B cell (primary cell): Measurements from ENCODE around the gene PGM5. TPM values are rescaled to one million over a fixed set of nuclear protein-coding genes. Genes with fewer than 3 reads are reported as not detected.

ENCODE experiments used
- ATAC-seq: fragments of 200-7000 bp; cut with Tn5 transposase; one replicate; pipeline ENCODE4 v1.10.0; 2021; ENCODE audit warnings: low read depth, mild to moderate bottlenecking, moderate number of reproducible peaks, moderate library complexity
- CTCF ChIA-PET: fragments of 350-600 bp; sonication (Branson Sonifier 250); formaldehyde crosslinking; loops from one replicate; lab custom pipeline; 2021; ENCODE audit warnings: antibody characterized with exemption, inconsistent platforms; lab: Charles Lee
- POLR2A ChIA-PET: fragments of 350-600 bp; sonication (Branson Sonifier 250); formaldehyde crosslinking; loops from one replicate; lab custom pipeline; 2021; ENCODE audit warnings: antibody characterized with exemption; lab: Charles Lee
- DNase-seq: peaks from one replicate; pipeline ENCODE4 v3.0.0; 2013
- H2AFZ ChIP-seq: 2 replicates; pipeline ENCODE4 v1.6.1; 2012; ENCODE audit warnings: mild to moderate bottlenecking, low read depth, low read length; ENCODE audit not compliant: insufficient read depth, poor library complexity, severe bottlenecking
- H3K27ac ChIP-seq, 2 donors: 1 replicate in 1 of 2; 2 replicates in 1 of 2; pipeline ENCODE4 v1.5.1; 2012 to 2013; ENCODE audit warnings: low read length in 2 of 2, mild to moderate bottlenecking in 2 of 2, moderate library complexity in 1 of 2
- H3K27me3 ChIP-seq, 4 experiments: fragments of 200-600 bp in 1 of 4; sonication (generic) in 1 of 4; replicated peaks in 1 of 4; 1 replicate in 2 of 4; 2 replicates in 2 of 4; pipeline versions ENCODE4 v1.6.1 to v1.7.0; 2013 to 2016; ENCODE audit warnings: low read length in 3 of 4, mild to moderate bottlenecking in 2 of 4, mixed read lengths in 1 of 4, moderate library complexity in 1 of 4; ENCODE audit not compliant: insufficient read depth in 4 of 4, control insufficient read depth in 3 of 4; ENCODE audit errors: control extremely low read depth in 1 of 4
- H3K36me3 ChIP-seq, 2 experiments: replicated peaks in 1 of 2; 1 replicate in 1 of 2; 2 replicates in 1 of 2; pipeline versions ENCODE4 v1.6.1 to v1.7.1; 2013; ENCODE audit warnings: low read length in 1 of 2; ENCODE audit not compliant: insufficient read depth in 2 of 2, control insufficient read depth in 1 of 2; ENCODE audit errors: control extremely low read depth in 1 of 2, extremely low read depth in 1 of 2
- H3K4me1 ChIP-seq, 2 donors: fragments of 200-600 bp in 1 of 2; sonication (generic) in 1 of 2; 1 replicate in 1 of 2; 2 replicates in 1 of 2; pipeline versions ENCODE4 v1.5.1 to v1.6.1; 2013 to 2017; ENCODE audit warnings: low read length in 2 of 2; ENCODE audit not compliant: control insufficient read depth in 2 of 2, insufficient read depth in 2 of 2
- H3K4me2 ChIP-seq: replicated peaks from 2 replicates; pipeline ENCODE3; 2012; ENCODE audit warnings: mild to moderate bottlenecking, low read depth, low read length; ENCODE audit not compliant: poor library complexity, severe bottlenecking
- H3K4me3 ChIP-seq, 5 experiments: fragments of 200-600 bp in 1 of 5; sonication (generic) in 1 of 5; 1 replicate in 3 of 5; 2 replicates in 2 of 5; pipeline versions ENCODE4 v1.5.1 to v1.7.0; 2011 to 2016; ENCODE audit warnings: low read length in 4 of 5, mild to moderate bottlenecking in 4 of 5, low read depth in 2 of 5, control low read depth in 1 of 5, moderate library complexity in 1 of 5; ENCODE audit not compliant: insufficient read depth in 1 of 5; ENCODE audit errors: control extremely low read depth in 1 of 5, extremely low read depth in 1 of 5
- H3K79me2 ChIP-seq: fragments of 200-600 bp; sonication (generic); one replicate; pipeline ENCODE4 v1.6.0; 2016; ENCODE audit warnings: low read length; ENCODE audit not compliant: control insufficient read depth, insufficient read depth
- H3K9ac ChIP-seq: fragments of 200-600 bp; sonication (generic); 2 replicates; pipeline ENCODE4 v1.6.1; 2017; ENCODE audit warnings: mild to moderate bottlenecking, low read length, moderate library complexity
- H3K9me3 ChIP-seq, 3 donors: one replicate each; pipeline versions ENCODE4 v1.6.1 to v1.7.1; 2013; ENCODE audit warnings: low read length in 2 of 3; ENCODE audit not compliant: control insufficient read depth in 2 of 3, insufficient read depth in 1 of 3; ENCODE audit errors: control extremely low read depth in 1 of 3
- H4K20me1 ChIP-seq: 2 replicates; pipeline ENCODE4 v1.6.0; 2012; ENCODE audit warnings: mild to moderate bottlenecking, low read length; ENCODE audit not compliant: insufficient read depth, control insufficient read depth, poor library complexity, severe bottlenecking
- H3K27ac Mint-ChIP-seq: one replicate; pipeline ENCODE4 v1.8.0; 2021; ENCODE audit warnings: mixed read lengths
- H3K27me3 Mint-ChIP-seq: one replicate; pipeline ENCODE4 v1.8.0; 2021; ENCODE audit warnings: mixed read lengths
- H3K4me1 Mint-ChIP-seq: one replicate; pipeline ENCODE4 v1.8.0; 2021; ENCODE audit warnings: mixed read lengths
- H3K4me3 Mint-ChIP-seq: one replicate; pipeline ENCODE4 v1.8.0; 2021; ENCODE audit warnings: mixed read lengths
- H3K9me3 Mint-ChIP-seq: one replicate; pipeline ENCODE4 v1.8.0; 2022; ENCODE audit warnings: mixed read lengths; ENCODE audit not compliant: insufficient read depth
- EZH2 ChIP-seq: IDR thresholded peaks from 2 replicates; pipeline ENCODE4 v1.6.1; 2012; ENCODE audit warnings: borderline replicate concordance, low read depth, mild to moderate bottlenecking, moderate library complexity, low read length; ENCODE audit not compliant: insufficient read depth, poor library complexity, severe bottlenecking
- WGBS: methylation state at CpG from one replicate; pipeline ENCODE4 v1.1.5; 2013; ENCODE audit warnings: missing lambda C conversion rate; ENCODE audit not compliant: insufficient coverage; 5-methylcytosine and 5-hydroxymethylcytosine counted together
- intact Hi-C: fragments of 100-400 bp; cut with micrococcal nuclease; formaldehyde crosslinking; loops from one replicate; pipeline ENCODE4 v1.10.0; 2022
- polyA plus RNA-seq: library from polyadenylated mRNA; depleted of rRNA; stranded (reverse); fragments of >200 nt; gene quantifications from 2 replicates; pipeline ENCODE4 v1.2.3, GENCODE V29; 2012
- total RNA-seq, 2 donors: library from RNA; stranded (reverse); fragments of 120-200 nt in 1 of 2; gene quantifications; 1 replicate in 1 of 2; 2 replicates in 1 of 2; pipeline versions ENCODE4 v1.2.3 to v1.2.4, GENCODE V29; 2013 to 2022
- TF ChIP-seq, protein P1 (sequence below): fragments of 200-600 bp; IDR thresholded peaks from one replicate; pipeline ENCODE4 v1.8.0; 2022; ENCODE audit warnings: antibody characterized with exemption, mild to moderate bottlenecking

The PGM5 gene
- total and polyA plus RNA-seq, 2 donors (not counting 1 experiment from before 2014, with no cell fraction given) = not detected

DNA sequence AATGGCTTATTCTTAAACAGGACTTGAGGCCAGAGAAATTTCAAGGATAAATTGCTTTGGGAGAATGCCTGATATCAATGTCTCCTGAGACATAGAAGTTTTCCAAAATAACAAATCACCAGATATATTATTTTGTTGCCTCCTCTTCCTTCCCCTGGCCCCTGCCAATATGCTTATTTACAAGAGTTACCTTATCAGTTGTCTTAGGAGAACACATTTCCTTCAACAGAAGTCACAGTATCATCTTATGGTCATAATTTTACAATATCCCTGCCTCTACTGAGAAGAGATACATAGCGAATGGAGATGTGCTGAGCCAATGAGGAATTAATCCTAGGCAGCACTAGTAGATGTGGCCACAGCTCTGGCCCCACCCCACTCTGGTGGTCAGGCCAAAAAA, 141.2 kb downstream of the PGM5 start:
- no peaks in the 10 kb centered on the region for H3K79me2 ChIP-seq
- peaks cover 44% of the 10 kb centered on the region for H3K27me3 Mint-ChIP-seq
- no peak overlapping the region for H3K4me2 ChIP-seq
- ChIA-PET CTCF (no interaction called here), POLR2A (no interaction called here)
- no peak overlapping the region for H3K4me3 ChIP-seq
- H2AFZ ChIP-seq = no peak overlapping the region
- no peak overlapping the region for H3K4me3 Mint-ChIP-seq
- no peak overlapping the region for H3K9ac ChIP-seq
- no peaks in the 10 kb centered on the region for H4K20me1 ChIP-seq
- H3K36me3 ChIP-seq = no peaks in the 10 kb centered on the region
- H3K27ac ChIP-seq = no peak overlapping the region
- no peaks in the 10 kb centered on the region for H3K9me3 ChIP-seq
- H3K9me3 Mint-ChIP-seq = no peaks in the 10 kb centered on the region
- no peak for ATAC-seq
- peaks cover 0 to 10% (median 4%) of the 10 kb centered on the region in 4 experiments for H3K27me3 ChIP-seq
- no peak overlapping the region for H3K27ac Mint-ChIP-seq
- no peak for DNase-seq
- no peak for TF ChIP-seq EZH2
- TF ChIP-seq, protein P1, sequence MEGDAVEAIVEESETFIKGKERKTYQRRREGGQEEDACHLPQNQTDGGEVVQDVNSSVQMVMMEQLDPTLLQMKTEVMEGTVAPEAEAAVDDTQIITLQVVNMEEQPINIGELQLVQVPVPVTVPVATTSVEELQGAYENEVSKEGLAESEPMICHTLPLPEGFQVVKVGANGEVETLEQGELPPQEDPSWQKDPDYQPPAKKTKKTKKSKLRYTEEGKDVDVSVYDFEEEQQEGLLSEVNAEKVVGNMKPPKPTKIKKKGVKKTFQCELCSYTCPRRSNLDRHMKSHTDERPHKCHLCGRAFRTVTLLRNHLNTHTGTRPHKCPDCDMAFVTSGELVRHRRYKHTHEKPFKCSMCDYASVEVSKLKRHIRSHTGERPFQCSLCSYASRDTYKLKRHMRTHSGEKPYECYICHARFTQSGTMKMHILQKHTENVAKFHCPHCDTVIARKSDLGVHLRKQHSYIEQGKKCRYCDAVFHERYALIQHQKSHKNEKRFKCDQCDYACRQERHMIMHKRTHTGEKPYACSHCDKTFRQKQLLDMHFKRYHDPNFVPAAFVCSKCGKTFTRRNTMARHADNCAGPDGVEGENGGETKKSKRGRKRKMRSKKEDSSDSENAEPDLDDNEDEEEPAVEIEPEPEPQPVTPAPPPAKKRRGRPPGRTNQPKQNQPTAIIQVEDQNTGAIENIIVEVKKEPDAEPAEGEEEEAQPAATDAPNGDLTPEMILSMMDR = no peak
- no peaks in the 10 kb centered on the region for H3K4me1 Mint-ChIP-seq
- intact Hi-C loops = no loop called here
- WGBS = no CpG with 5 or more reads among the region's 1 CpG
- no peaks in the 10 kb centered on the region for H3K4me1 ChIP-seq

GRCh38 chr9:68498816-68499215, 142.4 kb downstream of the PGM5 start:
- Histone ChIP-seq H3K9ac (no peak overlapping the region), H3K27me3 (peaks cover 0 to 5% (median 3%) of the 10 kb centered on the region in 4 experiments), H3K36me3 (no peaks in the 10 kb centered on the region), H3K4me2 (no peak overlapping the region), H4K20me1 (no peaks in the 10 kb centered on the region), H3K9me3 (no peaks in the 10 kb centered on the region), H2AFZ (no peak overlapping the region), H3K27ac (no peak overlapping the region), H3K4me3 (no peak overlapping the region), H3K79me2 (no peaks in the 10 kb centered on the region), H3K4me1 (no peaks in the 10 kb centered on the region)
- 71% methylated on average over 1 of the region's 2 CpGs for WGBS
- CTCF ChIA-PET = no interaction called here
- Mint-ChIP-seq H3K27ac (no peak overlapping the region), H3K4me1 (no peaks in the 10 kb centered on the region), H3K27me3 (peaks cover 36% of the 10 kb centered on the region), H3K9me3 (no peaks in the 10 kb centered on the region), H3K4me3 (no peak overlapping the region)
- intact Hi-C loops = no loop called here
- ATAC-seq = no peak
- no peak for DNase-seq
- POLR2A ChIA-PET = no interaction called here
- TF ChIP-seq, protein P1 = no peak
- no peak for TF ChIP-seq EZH2
